H9 (cell line): ENCODE measurements around the gene CD5L. TPM values are rescaled to one million over a fixed set of nuclear protein-coding genes. Genes with fewer than 3 reads are reported as not detected.

Source experiments
- DNase-seq: peaks from one replicate; pipeline ENCODE4 v3.0.0-alpha.2; 2017
- H2AFZ ChIP-seq: one replicate; pipeline ENCODE4 v1.6.1; 2013; ENCODE audit warnings: mild to moderate bottlenecking, low read length, control low read depth, moderate library complexity
- H2AK5ac ChIP-seq: 2 replicates; pipeline ENCODE4 v1.6.1; 2013; ENCODE audit warnings: low read length, control low read depth, mixed read lengths; ENCODE audit not compliant: insufficient read length
- H2BK120ac ChIP-seq: one replicate; pipeline ENCODE4 v1.6.1; 2013; ENCODE audit warnings: low read depth, mild to moderate bottlenecking, low read length, control low read depth, inconsistent platforms; ENCODE audit not compliant: poor library complexity, severe bottlenecking
- H2BK12ac ChIP-seq: 2 replicates; pipeline ENCODE4 v1.6.1; 2013; ENCODE audit warnings: low read length, control low read depth, mixed read lengths, low read depth; ENCODE audit not compliant: insufficient read length
- H2BK15ac ChIP-seq: 2 replicates; pipeline ENCODE4 v1.6.1; 2013; ENCODE audit warnings: low read depth, low read length, control low read depth
- H2BK20ac ChIP-seq: one replicate; pipeline ENCODE4 v1.6.1; 2013; ENCODE audit warnings: low read depth, mild to moderate bottlenecking, low read length, control low read depth, inconsistent platforms; ENCODE audit not compliant: poor library complexity, severe bottlenecking
- H2BK5ac ChIP-seq: 2 replicates; pipeline ENCODE4 v1.6.1; 2013; ENCODE audit warnings: low read length, control low read depth, mixed read lengths; ENCODE audit not compliant: insufficient read length
- H3K14ac ChIP-seq: 2 replicates; pipeline ENCODE4 v1.6.1; 2013; ENCODE audit warnings: low read length, control low read depth; ENCODE audit not compliant: insufficient read depth
- H3K18ac ChIP-seq: 2 replicates; pipeline ENCODE4 v1.6.1; 2013; ENCODE audit warnings: low read depth, mild to moderate bottlenecking, mixed read lengths, low read length, control low read depth; ENCODE audit not compliant: insufficient read length
- H3K23ac ChIP-seq: 2 replicates; pipeline ENCODE4 v1.6.1; 2013; ENCODE audit warnings: low read length, control low read depth, mixed read lengths, low read depth; ENCODE audit not compliant: insufficient read length
- H3K23me2 ChIP-seq: 2 replicates; pipeline ENCODE4 v1.6.1; 2013; ENCODE audit warnings: low read depth, mild to moderate bottlenecking, mixed read lengths, low read length, control low read depth; ENCODE audit not compliant: insufficient read length, poor library complexity, severe bottlenecking
- H3K27ac ChIP-seq: 2 replicates; pipeline ENCODE4 v1.5.1; 2013; ENCODE audit warnings: low read length, control low read depth, mixed read lengths, low read depth; ENCODE audit not compliant: insufficient read length
- H3K27me3 ChIP-seq: 2 replicates; pipeline ENCODE4 v1.6.1; 2013; ENCODE audit warnings: low read length, control low read depth, inconsistent platforms; ENCODE audit not compliant: insufficient read depth
- H3K4ac ChIP-seq: 2 replicates; pipeline ENCODE4 v1.6.1; 2013; ENCODE audit warnings: low read depth, mild to moderate bottlenecking, control low read depth, inconsistent platforms, low read length, moderate library complexity
- H3K4me1 ChIP-seq: 2 replicates; pipeline ENCODE4 v1.6.1; 2013; ENCODE audit warnings: low read length, control low read depth, inconsistent platforms; ENCODE audit not compliant: insufficient read depth
- H3K4me2 ChIP-seq: 2 replicates; pipeline ENCODE4 v1.6.1; 2013; ENCODE audit warnings: low read length, control low read depth, mixed read lengths; ENCODE audit not compliant: insufficient read length, insufficient read depth
- H3K56ac ChIP-seq: 2 replicates; pipeline ENCODE4 v1.6.1; 2013; ENCODE audit warnings: low read depth, mild to moderate bottlenecking, mixed read lengths, low read length, control low read depth; ENCODE audit not compliant: insufficient read length
- H3K79me1 ChIP-seq: 2 replicates; pipeline ENCODE4 v1.6.1; 2013; ENCODE audit warnings: low read depth, mild to moderate bottlenecking, moderate library complexity, low read length, control low read depth, inconsistent platforms; ENCODE audit not compliant: insufficient read depth, poor library complexity, severe bottlenecking
- H3K79me2 ChIP-seq: 2 replicates; pipeline ENCODE4 v1.6.1; 2013; ENCODE audit warnings: low read length, control low read depth, inconsistent platforms; ENCODE audit not compliant: insufficient read depth
- H3K9ac ChIP-seq: 2 replicates; pipeline ENCODE4 v1.6.1; 2013; ENCODE audit warnings: low read length, control low read depth, mixed read lengths; ENCODE audit not compliant: insufficient read length; ENCODE audit errors: extremely low read depth
- H3K9me3 ChIP-seq: one replicate; pipeline ENCODE4 v1.6.1; 2013; ENCODE audit warnings: low read depth, low read length, inconsistent platforms; ENCODE audit not compliant: control insufficient read depth
- H3T11ph ChIP-seq: one replicate; pipeline ENCODE4 v1.6.1; 2013; ENCODE audit warnings: mild to moderate bottlenecking, low read length, control low read depth, inconsistent platforms
- H4K20me1 ChIP-seq: one replicate; pipeline ENCODE4 v1.6.1; 2013; ENCODE audit not compliant: control insufficient read depth, insufficient read length, insufficient read depth
- H4K5ac ChIP-seq: 2 replicates; pipeline ENCODE4 v1.6.1; 2013; ENCODE audit warnings: low read depth, mild to moderate bottlenecking, mixed read lengths, low read length, control low read depth; ENCODE audit not compliant: insufficient read length
- H4K8ac ChIP-seq: replicated peaks from 2 replicates; pipeline ENCODE4 v1.6.1; 2013; ENCODE audit warnings: low read length, control low read depth, mixed read lengths, low read depth; ENCODE audit not compliant: insufficient read length
- H4K91ac ChIP-seq: 2 replicates; pipeline ENCODE4 v1.6.1; 2013; ENCODE audit warnings: low read depth, mild to moderate bottlenecking, moderate library complexity, mixed read lengths, low read length, control low read depth; ENCODE audit not compliant: insufficient read length
- H3K27ac Mint-ChIP-seq, 3 experiments: 2 replicates in 2 of 3; 3 replicates in 1 of 3; pipeline ENCODE4 v1.8.0; 2020 to 2021; ENCODE audit warnings: mixed read lengths in 3 of 3, mild to moderate bottlenecking in 1 of 3, moderate library complexity in 1 of 3
- H3K27me3 Mint-ChIP-seq: 2 replicates; pipeline ENCODE4 v1.8.0; 2021; ENCODE audit warnings: low read depth, mild to moderate bottlenecking, moderate library complexity, mixed read lengths
- H3K36me3 Mint-ChIP-seq, 3 experiments: 2 replicates in 2 of 3; 3 replicates in 1 of 3; pipeline ENCODE4 v1.8.0; 2020 to 2021; ENCODE audit warnings: low read depth in 3 of 3, mixed read lengths in 3 of 3; ENCODE audit not compliant: insufficient read depth in 1 of 3
- H3K4me1 Mint-ChIP-seq, 2 experiments: 2 replicates each; pipeline ENCODE4 v1.8.0; 2020; ENCODE audit warnings: mixed read lengths in 2 of 2
- H3K4me3 Mint-ChIP-seq, 2 experiments: 2 replicates in 1 of 2; 3 replicates in 1 of 2; pipeline ENCODE4 v1.8.0; 2020 to 2021; ENCODE audit warnings: mild to moderate bottlenecking in 2 of 2, mixed read lengths in 2 of 2, moderate library complexity in 1 of 2
- H3K9me3 Mint-ChIP-seq, 2 experiments: 2 replicates in 1 of 2; 3 replicates in 1 of 2; pipeline ENCODE4 v1.8.0; 2020; ENCODE audit warnings: mild to moderate bottlenecking in 2 of 2, mixed read lengths in 2 of 2, moderate library complexity in 1 of 2
- CTCF ChIP-seq: fragments of 200-600 bp; sonication (generic); conservative IDR thresholded peaks from 3 replicates; pipeline ENCODE4 v1.8.0; 2021; ENCODE audit warnings: antibody characterized with exemption, mild to moderate bottlenecking
- WGBS: extraction: QIAGEN DNeasy Blood & Tissue Kit; methylation state at CpG from one replicate; pipeline ENCODE4 v1.1.7; 2013; ENCODE audit warnings: missing lambda C conversion rate, low lambda C conversion rate, mixed read lengths; ENCODE audit not compliant: insufficient read length; ENCODE audit errors: extremely low coverage; 5-methylcytosine and 5-hydroxymethylcytosine counted together
- total RNA-seq: library from RNA; stranded (reverse); gene quantifications from 2 replicates; pipeline ENCODE4 v1.2.1, GENCODE V29; 2021

The CD5L gene
- total RNA-seq, 1 experiment from 2014 or later: not detected

GRCh38 chr1:157842939-157843338, 1.3 kb upstream of the CD5L start:
- Mint-ChIP-seq H3K27ac (no peak overlapping the region), H3K27me3 (no peaks in the 10 kb centered on the region; the same call in 1 of the 2 replicates), H3K36me3 (no peaks in the 10 kb centered on the region), H3K4me1 (peaks cover 4% of the 10 kb centered on the region in 2 experiments; a peak in 1 of 4 replicates), H3K9me3 (no peaks in the 10 kb centered on the region), H3K4me3 (no peak overlapping the region)
- H2BK12ac ChIP-seq: no peak overlapping the region
- no peaks in the 10 kb centered on the region for H3K4me1 ChIP-seq
- no peaks in the 10 kb centered on the region for H3K79me1 ChIP-seq
- H3K27ac ChIP-seq: no peak overlapping the region
- no peak overlapping the region for H4K5ac ChIP-seq
- no peak overlapping the region for H2BK5ac ChIP-seq
- H3K18ac ChIP-seq: no peak overlapping the region
- H4K8ac ChIP-seq: no peak overlapping the region
- no peaks in the 10 kb centered on the region for H3K79me2 ChIP-seq
- H3T11ph ChIP-seq: no peak overlapping the region
- H4K91ac ChIP-seq: no peak overlapping the region
- H2BK20ac ChIP-seq: no peak overlapping the region
- no peak for TF ChIP-seq CTCF
- H3K27me3 ChIP-seq: no peaks in the 10 kb centered on the region; the same call in 1 of the 2 replicates
- no peak overlapping the region for H3K4ac ChIP-seq
- H4K20me1 ChIP-seq: no peaks in the 10 kb centered on the region
- no peak overlapping the region for H2AFZ ChIP-seq
- no peak overlapping the region for H2AK5ac ChIP-seq
- no peak overlapping the region for H2BK120ac ChIP-seq
- no peak overlapping the region for H3K14ac ChIP-seq
- H3K56ac ChIP-seq: no peak overlapping the region
- no CpG with 5 or more reads among the region's 1 CpG for WGBS
- no peak overlapping the region for H3K23ac ChIP-seq
- no peaks in the 10 kb centered on the region for H3K23me2 ChIP-seq
- no peak overlapping the region for H3K4me2 ChIP-seq
- H3K9ac ChIP-seq: no peak overlapping the region
- no peak overlapping the region for H2BK15ac ChIP-seq
- no peaks in the 10 kb centered on the region for H3K9me3 ChIP-seq
- no peak for DNase-seq
